RWPE1 (cell line): ENCODE results near the gene SLC35E4.
A peak's percentile ranks its signal among the peaks of the same experiment; 100 is the strongest.

Experiments used
- CTCF ChIA-PET: fragments of 350-600 bp; sonication (Branson Sonifier 250); formaldehyde crosslinking; extraction: SDS; loops from one replicate; lab custom pipeline; 2021; lab: Yijun Ruan, JAX
- POLR2A ChIA-PET: fragments of 400-600 bp; formaldehyde crosslinking; extraction: SDS; loops from one replicate; lab custom pipeline; 2020; ENCODE audit warnings: antibody characterized with exemption; ENCODE audit not compliant: low non-redundant PET; lab: Yijun Ruan, JAX
- DNase-seq: peaks from one replicate; pipeline ENCODE4 v3.0.0; 2012; ENCODE audit warnings: low spot score
- H3K27ac ChIP-seq: fragments of 450-650 bp; 2 replicates; pipeline ENCODE4 v1.5.1; 2017
- CTCF ChIP-seq: fragments of 450-650 bp; conservative IDR thresholded peaks from 2 replicates; pipeline ENCODE4 v1.5.1; 2017; ENCODE audit warnings: low read depth, mild to moderate bottlenecking

SLC35E4 gene

GRCh38 chr22:30689622-30690021, 54.0 kb downstream of the SLC35E4 start:
- ChIA-PET POLR2A (interaction anchor here (0.6 kb wide), 1 partner anchor 11 kb away, joined by 4 read pairs; no protein-coding TSS in a partner anchor), CTCF (interaction anchor here (0.7 kb wide), 1 partner anchor 688 kb away, joined by 3 read pairs; no protein-coding TSS in a partner anchor)
- no peak for TF ChIP-seq CTCF
- DNase-seq, result no peak
- no peak overlapping the region for H3K27ac ChIP-seq

GRCh38 chr22:30691204-30691603, 55.6 kb downstream of the SLC35E4 start:
- no peak for DNase-seq
- ChIA-PET CTCF (no interaction called here), POLR2A (no interaction called here)
- no peak overlapping the region for H3K27ac ChIP-seq
- no peak for TF ChIP-seq CTCF

DNA sequence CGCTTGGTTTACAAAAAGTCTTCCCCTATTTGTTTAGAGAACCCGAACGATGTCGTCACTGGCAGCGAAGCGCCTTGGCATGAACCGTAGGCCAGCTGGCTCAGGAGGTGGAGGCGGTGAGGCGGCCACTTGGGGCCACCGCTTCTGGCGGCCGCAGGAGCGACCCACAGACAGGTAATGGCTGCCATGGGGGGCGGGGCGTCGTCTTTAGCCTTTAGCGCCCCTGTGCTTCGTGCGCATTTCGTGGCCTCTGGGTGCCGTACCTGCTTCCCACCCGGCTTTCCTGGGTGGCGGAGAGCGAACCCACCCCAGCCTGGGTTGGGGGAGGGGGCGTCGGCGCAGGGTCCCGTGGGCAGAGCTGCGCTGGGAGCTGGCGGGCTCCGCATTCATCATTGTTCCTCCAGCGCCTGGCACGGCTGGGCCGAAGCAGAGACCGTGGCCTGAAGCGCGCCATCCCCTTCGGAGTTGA, 58.6 kb downstream of the SLC35E4 start:
- ChIA-PET POLR2A (no interaction called here), CTCF (interaction anchor here (0.6 to 0.8 kb wide), 2 partner anchors 50 to 122 kb away, joined by 3 to 5 read pairs; no protein-coding TSS in a partner anchor)
- peak overlapping the region; percentile 43; the same call in 1 of the 2 replicates for H3K27ac ChIP-seq
- DNase-seq, result peak; percentile 18
- TF ChIP-seq CTCF, result no peak

GRCh38 chr22:30694640-30695350, 59.2 kb downstream of the SLC35E4 start, which contains the start of gene OSBP2:
Gene OSBP2, plus strand, starts transcription at chr22:30694874. Its CDS starts 36 bp downstream, at chr22:30694910.
- DNase-seq, result peak; percentile 13
- peak within 1 kb of the TSS; percentile 43; the same call in 1 of the 2 replicates for H3K27ac ChIP-seq
- no peak for TF ChIP-seq CTCF
- POLR2A ChIA-PET, result no interaction called here
- CTCF ChIA-PET, result interaction anchor here (0.6 to 0.8 kb wide), 2 partner anchors 50 to 121 kb away, joined by 3 to 5 read pairs; no protein-coding TSS in a partner anchor

GRCh38 chr22:30695351-30695851, 59.8 kb downstream of the SLC35E4 start:
- DNase-seq, result no peak
- ChIA-PET CTCF (no interaction called here), POLR2A (no interaction called here)
- no peak for TF ChIP-seq CTCF
- H3K27ac ChIP-seq, result no peak overlapping the region; the same call in 1 of the 2 replicates

GRCh38 chr22:30695871-30696655, 60.5 kb downstream of the SLC35E4 start:
- CTCF ChIA-PET, result no interaction called here
- TF ChIP-seq CTCF, result no peak
- POLR2A ChIA-PET, result no interaction called here
- H3K27ac ChIP-seq, result peak overlapping the region; percentile 17
- DNase-seq, result no peak
